HG02763 (cell line): Measurements from ENCODE around the gene CHMP4B.

Experiments
- ATAC-seq: cut with Tn5 transposase; IDR thresholded peaks from one replicate; pipeline ENCODE4 v1.9.1; 2021; ENCODE audit warnings: mild to moderate bottlenecking, moderate library complexity; ENCODE audit not compliant: unreplicated experiment

CHMP4B gene

DNA sequence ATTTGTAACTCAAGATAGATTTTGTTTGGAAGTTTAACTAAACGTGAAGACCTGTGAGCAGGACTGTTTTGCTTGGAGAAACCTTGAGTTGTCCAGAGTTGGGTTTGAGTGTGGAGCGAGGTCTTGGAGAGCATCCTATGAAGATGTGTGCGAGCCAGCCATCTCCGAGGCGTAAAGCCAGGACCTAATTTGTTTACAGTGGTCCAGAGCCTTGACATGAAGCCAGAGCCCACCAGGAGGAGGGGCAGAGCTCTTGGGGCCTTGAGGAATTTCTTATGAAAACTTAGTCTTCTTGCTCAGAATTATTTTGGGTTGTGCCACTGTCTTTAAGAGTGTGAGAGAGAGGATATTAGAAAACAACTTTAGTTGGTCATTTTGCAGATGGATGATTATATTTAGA lies 6.3 kb downstream of the CHMP4B start:
- ATAC-seq: no peak

DNA sequence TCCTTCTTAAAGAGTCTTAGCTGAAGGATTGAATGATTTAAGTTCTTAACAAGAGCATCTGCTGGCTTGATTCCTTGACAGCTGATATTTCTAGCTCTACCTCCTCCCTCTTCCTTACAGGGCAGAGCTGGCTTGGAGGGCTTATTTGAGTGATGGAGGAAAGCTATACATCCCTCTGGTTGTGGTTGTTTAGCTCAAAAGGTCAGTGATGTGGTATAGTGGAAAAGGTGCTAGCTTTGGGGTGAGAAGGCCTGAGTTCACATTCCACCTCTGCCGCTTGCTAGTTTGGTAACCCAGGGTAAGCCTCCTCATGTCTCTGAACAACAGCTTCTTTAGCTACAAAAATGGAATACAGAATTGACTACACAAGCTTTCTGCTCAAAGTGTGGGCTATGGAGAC lies 8.3 kb downstream of the CHMP4B start:
- no peak for ATAC-seq

DNA sequence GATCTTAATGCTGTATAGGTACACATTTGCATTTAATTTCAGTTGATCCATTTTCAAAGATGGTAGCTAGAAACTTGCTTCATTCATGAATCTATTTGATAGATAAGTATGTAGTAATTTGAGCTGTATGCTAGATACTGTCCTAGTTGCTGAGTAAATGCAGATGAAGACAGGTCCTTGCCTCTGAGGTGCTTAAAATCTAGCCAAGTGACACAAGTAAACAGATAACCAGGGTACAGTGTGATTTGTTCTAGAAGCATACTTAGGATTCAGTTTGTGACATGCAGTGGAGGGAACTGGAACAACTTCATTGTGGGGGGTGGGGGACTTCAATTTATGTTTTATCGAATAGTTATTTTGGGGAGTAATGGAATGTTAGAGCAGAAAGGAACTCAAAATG lies 9.2 kb downstream of the CHMP4B start:
- no peak for ATAC-seq

DNA sequence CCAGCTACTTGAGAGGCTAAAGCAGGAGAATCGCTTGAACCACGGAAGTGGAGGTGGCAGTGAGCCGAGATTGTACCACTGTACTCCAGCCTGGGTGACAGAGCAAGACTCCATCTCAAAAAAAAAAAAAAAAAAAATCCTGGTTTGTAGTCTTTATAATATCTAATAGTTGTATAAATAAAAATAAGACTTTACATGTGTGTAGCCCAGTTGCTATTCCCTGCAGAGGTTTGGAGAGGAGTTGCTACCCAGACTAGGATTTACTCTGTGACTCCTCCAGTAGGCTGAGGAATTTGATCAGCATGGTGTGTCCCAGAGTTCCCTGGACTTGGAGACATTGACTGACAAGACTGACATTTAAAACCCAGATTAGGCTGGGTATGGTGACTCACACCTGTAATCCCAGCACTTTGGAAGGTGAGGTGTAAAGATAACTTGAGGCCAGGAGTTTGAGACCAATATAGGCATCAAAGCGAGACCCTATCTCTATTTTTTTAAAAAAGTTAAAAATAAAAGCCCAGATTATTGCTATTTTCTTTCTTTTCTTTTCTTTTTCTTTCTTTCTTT lies 10.2 kb downstream of the CHMP4B start:
- ATAC-seq: no peak

DNA sequence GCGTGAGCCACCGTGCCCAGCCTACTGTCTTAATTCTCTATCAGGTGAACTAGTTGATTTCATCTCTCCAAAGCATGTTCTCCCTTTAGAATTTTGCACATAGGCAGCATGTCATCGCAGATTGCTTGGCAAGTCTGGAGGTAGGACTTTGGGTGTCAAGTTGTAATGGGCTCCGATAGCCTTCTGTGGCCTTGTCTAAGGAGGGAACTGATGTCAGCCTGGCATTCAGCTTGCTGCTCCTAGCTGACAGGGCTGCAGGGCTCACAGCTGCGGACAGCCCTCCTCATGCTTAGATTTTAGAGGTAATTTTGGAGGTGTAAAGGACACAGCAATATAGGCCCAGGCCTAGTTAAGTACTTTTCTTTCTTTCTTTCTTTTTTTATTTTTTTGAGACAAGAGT lies 11.3 kb downstream of the CHMP4B start:
- no peak for ATAC-seq

DNA sequence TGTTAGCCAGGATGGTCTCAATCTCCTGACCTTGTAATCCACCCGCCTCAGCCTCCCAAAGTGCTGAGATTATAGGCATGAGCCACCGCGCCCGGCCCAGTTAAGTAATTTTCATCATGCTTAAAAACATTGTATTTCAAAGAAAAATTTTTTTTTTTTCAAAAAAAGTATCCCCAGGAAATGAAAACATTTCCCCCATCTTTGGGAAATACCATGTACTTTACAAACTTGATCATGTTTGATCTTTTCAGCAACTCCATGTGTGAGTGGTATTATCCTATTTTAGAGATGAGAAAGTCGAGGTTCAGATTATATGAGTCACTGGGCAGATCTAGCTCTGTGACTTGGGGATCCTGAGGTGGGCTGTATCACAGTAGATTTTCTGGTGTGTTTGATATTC lies 11.8 kb downstream of the CHMP4B start:
- ATAC-seq: no peak

DNA sequence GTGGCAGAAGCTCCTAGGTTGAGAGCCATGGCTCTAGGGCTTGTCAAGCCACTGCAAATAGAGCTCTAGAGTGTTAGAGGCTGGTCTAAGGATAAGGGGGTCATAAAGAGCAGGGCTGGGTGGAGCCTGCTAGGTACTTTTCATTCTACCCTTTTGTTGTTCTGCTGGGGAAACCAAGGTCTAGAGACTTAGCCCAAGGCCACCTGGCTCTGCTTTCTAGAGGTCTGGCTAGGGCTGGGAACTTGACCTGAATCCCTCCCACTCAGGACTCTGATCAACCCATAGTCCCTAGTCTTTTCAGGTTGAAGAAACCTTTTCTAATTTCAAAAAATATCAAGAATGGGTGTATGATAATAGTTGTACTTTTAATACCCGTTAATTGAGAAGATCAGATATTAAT lies 13.7 kb downstream of the CHMP4B start:
- no peak for ATAC-seq

DNA sequence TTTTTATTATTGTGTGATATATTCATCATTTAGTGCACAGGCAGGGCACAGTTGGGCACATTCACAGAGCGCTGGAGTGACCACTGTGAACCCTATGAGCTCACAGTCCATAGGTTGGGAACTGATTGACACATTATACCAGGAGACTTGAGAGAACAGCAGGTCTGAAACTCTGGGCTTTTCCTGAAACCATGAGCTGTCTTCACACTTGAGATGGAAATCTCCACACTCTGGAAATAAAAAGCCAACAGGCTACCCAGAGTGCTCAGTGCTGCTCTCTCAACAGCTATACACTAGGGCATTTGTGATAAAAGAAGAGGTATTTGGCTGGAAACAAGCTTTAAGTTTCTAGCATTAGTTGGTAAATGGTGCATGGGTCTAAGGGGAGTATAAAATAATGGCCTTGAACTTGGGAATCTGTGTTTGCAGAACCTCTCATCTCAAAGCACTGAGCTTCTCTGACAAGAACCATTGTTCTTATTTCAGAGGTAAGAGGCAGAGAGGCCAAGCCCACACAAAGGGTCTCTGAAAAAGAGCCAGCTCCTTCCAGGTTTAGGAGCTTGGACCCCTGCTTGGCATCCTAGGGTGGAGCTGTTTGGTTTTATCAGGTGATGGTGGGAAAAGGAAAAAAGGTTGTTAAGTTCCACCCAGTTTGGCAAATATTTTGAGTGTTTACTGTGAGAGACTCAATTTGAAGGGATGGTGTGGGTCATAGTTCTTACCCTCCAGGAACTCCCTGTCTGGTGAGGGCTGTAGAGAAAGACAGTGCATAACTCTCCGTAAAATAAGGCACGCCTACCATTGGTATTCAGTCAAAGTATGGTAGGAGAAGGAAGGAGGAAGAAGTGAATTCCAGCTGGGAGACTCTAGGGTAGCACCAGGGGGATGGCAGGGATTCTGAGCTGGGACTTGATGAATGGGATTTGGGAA lies 14.5 kb downstream of the CHMP4B start:
- no peak for ATAC-seq

DNA sequence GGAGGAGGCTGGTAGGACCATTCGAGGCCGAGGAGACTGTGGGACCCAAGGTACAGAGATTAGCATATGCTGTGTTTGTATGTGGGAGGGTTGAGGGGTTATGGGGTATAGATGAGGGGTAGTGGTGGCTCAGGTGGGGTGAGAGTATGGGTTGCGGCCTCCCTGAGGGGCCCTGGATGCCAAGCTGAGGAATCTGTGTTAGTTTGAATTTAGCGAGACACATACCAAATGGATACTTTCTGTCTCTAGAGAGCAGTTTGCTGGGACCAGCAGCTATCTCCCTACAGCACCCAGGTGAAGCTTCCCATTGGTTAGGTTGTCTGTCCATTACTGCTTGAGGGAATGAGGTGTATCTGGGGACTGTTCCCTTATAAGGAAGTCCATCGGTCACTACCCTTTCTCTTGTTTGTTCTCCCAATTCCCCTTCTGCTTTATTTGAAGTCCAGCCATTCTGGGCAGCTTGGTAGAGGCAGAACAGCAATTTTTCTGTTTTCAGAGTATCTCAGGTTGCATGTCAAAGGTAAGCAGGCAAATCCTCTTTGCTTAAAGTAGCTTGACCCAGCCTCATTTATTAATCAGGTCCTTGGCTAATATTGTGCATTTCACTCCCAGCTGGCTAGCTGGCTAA lies 15.2 kb downstream of the CHMP4B start:
- no peak for ATAC-seq

DNA sequence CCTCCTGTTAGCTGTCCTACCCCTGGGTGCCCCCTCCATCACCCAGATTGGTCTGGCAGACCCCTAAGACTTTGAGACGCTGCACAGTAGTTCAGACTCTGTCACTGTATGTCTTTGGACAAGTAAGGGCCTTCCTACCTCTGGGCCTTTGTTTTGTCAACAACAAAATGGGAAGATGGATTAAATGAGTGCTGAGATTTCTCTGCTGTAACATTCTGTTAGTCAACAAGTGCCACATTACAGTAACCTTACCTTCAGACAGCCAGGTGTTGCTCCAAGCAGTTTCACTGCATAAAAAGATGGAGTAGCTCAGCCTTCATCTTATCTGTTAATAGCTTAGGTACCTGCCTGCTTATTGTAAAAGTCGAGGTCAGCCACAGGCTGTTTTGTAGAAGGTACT lies 16.0 kb downstream of the CHMP4B start:
- no peak for ATAC-seq

DNA sequence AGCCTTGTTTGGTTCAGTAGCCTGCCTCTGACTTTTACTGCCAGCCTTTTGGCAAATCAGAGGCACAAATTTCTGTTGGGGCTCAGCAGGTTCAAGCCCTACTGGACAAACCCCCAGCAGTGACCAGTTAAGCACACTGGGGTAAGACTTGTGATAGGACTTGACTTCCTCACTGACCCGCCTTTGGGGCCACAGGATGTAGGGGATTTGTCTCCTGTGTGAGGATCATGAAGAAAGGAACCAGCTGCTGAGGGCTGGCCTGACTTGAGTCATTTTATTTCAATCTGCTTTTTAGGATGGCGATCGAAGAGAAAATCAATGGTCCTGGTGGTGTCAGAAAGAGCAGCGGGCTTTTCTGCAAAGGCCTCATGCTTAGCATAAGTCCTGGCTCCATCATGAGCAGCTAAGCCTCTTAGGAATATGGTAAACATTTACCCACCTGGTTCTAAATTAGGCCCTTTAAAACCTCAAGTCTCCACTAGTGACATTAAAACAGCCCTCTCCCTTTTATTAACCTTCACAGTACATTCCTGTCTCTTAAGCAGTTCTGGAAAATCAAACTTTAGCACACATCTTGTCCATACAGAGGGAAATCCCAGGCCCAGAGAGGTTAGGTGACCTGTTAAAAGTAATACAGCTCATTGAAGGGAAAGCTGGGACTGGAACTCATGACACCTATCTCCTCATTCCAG lies 16.6 kb downstream of the CHMP4B start:
- ATAC-seq: no peak

DNA sequence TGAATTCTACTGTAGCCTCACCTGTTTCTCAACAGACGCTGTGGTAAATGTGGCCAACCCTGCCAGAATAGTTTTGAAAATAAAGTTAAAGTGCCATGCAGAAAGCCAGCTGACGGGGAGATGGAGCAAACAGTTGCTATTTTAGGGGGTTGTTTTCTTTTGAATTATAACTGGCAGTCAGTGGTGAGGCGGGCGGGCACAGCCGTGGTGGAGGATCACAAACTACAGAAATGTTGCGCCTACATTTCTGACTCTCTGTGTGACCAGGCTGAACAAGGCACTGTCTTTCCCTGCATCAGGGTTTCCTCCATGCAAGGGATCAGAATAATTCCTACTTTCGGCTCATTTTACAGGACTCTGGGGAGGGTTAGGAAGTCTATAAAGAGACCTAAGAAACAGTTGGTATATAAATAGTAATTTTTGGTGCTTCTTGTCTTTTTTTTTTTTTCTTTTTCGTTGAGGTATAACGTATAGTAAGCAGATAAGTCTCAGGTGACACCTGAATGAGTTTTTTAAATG lies 17.2 kb downstream of the CHMP4B start:
- no peak for ATAC-seq

DNA sequence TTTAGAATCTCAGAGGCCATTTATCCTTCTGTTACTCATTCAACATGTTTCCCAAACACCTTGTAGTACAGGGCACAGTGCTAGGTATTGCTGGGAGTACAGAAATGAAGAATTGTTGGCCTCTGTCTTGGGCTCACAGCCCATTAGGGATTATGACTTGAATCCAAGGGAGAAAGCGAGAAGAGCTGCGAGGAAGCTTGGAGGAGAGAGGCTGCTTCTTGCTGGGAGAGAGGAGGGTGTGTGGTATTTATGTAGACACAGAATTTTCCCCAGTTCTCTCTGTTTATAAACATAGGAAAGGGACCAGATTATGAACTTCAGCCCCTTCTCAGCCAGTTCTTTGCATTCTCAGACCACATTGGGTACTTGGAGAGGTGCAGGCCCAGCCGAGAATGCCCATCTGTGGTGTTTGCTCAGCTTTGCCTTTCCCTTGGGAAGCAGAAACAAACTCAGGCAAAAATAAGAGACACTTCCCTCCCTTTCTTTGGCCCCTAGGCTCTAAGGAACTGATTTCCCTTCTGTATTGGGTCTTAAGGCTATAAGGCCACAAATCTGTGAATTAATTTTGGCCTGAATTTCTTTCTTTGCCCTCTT lies 17.9 kb downstream of the CHMP4B start:
- no peak for ATAC-seq

DNA sequence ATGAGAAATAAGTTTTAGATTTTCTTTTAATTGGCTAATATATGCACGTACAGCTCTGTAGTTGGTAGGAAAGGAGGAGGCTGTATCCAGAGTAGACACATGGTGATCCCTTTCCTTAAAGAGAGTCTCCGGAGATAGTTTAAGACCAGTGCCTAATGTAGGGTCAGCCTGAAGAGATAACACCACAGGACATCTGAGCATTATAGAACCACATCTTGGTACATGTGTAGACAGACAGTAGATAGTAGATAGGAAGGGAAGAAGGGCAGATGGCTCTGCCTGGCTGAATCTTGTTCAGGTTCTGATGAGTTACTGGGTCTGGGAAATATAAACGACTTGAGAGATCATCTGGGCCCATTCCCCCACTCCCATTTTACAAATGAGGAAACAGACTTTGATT lies 18.5 kb downstream of the CHMP4B start:
- no peak for ATAC-seq

DNA sequence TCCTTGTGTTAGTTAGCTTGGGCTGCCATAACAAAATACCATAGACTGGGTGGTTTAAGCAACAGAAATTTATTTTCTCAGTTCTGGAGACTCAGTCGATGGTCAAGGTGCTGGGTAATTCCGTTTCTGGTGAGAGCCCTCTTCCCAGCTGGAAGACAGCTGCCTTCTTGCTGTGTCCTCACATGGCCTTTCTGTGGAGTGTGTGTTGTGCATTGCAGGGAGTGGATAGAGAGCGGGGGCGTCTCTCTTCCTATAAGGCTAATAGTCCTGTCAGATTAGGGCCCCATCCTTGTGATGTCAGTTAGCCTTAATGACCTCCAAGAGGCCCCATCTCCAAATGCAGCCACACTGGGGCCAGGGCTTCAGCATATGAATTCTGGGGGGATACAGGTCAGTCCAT lies 19.2 kb downstream of the CHMP4B start:
- no peak for ATAC-seq

DNA sequence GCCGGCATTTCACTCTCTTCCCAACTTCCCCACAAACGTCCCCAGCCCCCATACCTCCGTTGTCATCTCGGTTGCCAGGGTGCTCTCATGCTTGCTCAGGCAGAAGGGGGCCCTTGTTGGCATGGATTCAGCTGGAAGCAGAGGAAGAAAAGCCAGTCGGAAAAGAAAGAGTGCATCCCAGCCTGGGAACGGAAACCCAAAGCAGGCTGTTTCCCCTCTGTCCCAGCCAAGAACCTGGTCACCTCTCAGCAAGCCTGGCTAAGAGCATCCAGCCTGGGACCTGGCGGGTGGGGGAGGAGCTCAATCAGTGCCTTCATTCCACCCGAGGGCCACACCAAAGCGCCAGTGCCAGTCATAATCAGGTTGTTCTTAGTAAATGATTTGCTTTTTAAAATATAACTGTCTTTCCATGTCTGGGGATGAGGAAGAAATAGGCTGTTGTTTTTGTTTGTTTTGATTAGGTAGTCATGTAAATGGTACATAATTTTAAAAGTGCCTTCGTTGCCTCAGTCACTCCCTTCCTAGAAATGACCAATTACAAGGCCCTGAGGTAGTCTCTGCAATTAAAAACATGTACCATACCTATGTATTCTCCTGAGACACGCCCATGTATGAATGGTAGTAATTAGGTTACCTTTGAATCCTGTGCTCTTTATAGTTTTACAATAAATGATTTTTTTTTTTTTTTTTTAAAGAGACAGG lies 21.1 kb downstream of the CHMP4B start:
- no peak for ATAC-seq

DNA sequence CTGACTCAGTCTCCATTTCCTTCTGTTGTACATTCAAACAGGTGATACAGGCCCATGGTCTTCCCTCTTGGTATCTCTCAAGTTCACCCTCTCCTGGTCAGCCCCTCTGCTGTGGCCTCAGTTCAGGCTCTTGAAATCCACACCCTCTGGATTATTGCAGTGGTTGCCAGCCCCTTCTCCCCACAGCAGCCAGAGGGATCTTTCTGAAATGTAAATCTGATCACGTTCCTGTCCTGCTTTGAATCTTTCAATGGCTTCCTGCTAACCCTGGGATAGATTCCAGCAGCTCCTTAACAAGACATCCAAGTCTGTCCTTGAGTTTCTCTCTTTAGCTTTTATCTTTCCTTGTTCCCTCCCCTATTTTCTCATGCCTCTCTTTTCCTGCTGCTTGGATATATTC lies 22.2 kb downstream of the CHMP4B start:
- ATAC-seq: no peak

DNA sequence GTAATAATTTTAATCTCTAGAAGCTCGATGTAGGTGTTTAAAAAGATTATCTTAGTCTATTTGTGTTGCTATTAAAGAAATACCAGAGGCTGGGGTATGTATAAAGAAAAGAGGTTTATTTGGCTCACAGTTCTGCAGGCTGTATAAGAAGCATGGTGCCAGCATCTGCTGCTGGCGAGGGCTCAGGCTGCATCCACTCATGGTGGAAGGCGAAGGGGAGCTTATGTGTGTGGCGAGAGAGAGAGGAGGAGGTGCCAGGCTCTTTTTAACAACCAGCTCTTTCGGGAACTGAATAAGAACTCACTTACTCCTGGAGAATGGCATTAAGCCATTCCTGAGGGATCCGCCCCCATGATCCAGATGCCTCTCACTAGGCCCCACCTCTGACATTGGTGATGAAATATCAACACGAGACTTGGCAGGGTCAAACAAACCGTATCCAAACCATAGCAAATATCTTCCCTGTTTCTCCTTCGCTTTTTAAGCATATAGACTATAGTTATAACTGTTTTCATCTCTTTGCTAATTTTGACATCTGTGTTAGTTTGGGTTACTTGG lies 24.5 kb downstream of the CHMP4B start:
- ATAC-seq: no peak

DNA sequence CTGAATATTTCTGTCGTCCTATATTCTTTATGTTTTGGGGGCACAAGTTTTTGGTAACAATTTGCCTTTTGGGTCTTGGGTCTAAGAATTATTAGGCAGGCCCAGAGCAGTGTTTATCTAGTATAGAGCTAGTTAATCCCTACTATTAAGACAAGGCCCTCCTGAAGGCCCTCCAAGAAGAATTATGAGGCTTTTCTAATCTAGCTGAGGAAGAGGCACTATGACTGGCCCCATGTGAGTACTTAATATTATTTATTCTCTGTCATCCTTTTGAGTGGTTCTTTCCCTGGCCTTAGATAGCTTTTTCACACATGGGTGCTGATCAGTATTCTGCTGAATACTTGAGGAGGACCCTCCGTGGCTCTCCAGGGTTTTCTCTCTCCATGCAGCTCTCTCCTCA lies 25.1 kb downstream of the CHMP4B start:
- no peak for ATAC-seq
